ENCODE results near the gene GOLGA3.
"Not testable (repeated sequence)": the region's sequence is repeated elsewhere in the genome, so short reads cannot be mapped to it uniquely, and the experiment has no call there.

Gene GOLGA3

GRCh38 chr12:132842449-132843045 is 13.9 kb upstream of the GOLGA3 start:
- DNase-seq: no peak

GRCh38 chr12:132841151-132841550 is 12.5 kb upstream of the GOLGA3 start:
- no peak for DNase-seq

- DNase-seq: no peak
These were observed 11.9 kb upstream of the GOLGA3 start for GRCh38 chr12:132840536-132840935.

GRCh38 chr12:132839558-132840235 is 11.0 kb upstream of the GOLGA3 start:
- DNase-seq: no peak

- no peak for DNase-seq
These were observed 9.9 kb upstream of the GOLGA3 start for GRCh38 chr12:132838410-132839080.

GRCh38 chr12:132837693-132838409 is 9.2 kb upstream of the GOLGA3 start:
- no peak for DNase-seq

GRCh38 chr12:132836795-132837331 is 8.2 kb upstream of the GOLGA3 start:
- DNase-seq: no peak

- DNase-seq: not testable (repeated sequence)
These were observed 7.6 kb upstream of the GOLGA3 start for GRCh38 chr12:132836230-132836629.

GRCh38 chr12:132835076-132836025 is 6.7 kb upstream of the GOLGA3 start:
- DNase-seq: no peak

- DNase-seq: no peak
These were observed 5.6 kb upstream of the GOLGA3 start for GRCh38 chr12:132834181-132834711.

GRCh38 chr12:132833341-132833740 is 4.7 kb upstream of the GOLGA3 start:
- DNase-seq: no peak

- no peak for DNase-seq
These were observed 3.1 kb upstream of the GOLGA3 start for GRCh38 chr12:132831771-132832170.

- DNase-seq: no peak
These were observed 636 bp downstream of the GOLGA3 start for GRCh38 chr12:132827763-132828703.

GRCh38 chr12:132825861-132826260 is 2.8 kb downstream of the GOLGA3 start:
- DNase-seq: no peak

GRCh38 chr12:132825089-132825488 is 3.6 kb downstream of the GOLGA3 start:
- no peak for DNase-seq

- DNase-seq: no peak
These were observed 4.6 kb downstream of the GOLGA3 start for GRCh38 chr12:132824053-132824452.

GRCh38 chr12:132818562-132818961 is 10.1 kb downstream of the GOLGA3 start:
- DNase-seq: no peak

- DNase-seq: no peak
These were observed 14.4 kb downstream of the GOLGA3 start for GRCh38 chr12:132814232-132814631.

GRCh38 chr12:132813443-132813842 is 15.2 kb downstream of the GOLGA3 start:
- DNase-seq: no peak

GRCh38 chr12:132812631-132813305 is 15.9 kb downstream of the GOLGA3 start:
- no peak for DNase-seq
